GM18909 (cell line): Measurements from ENCODE around the gene ZNF618.
"Not testable (repeated sequence)": the region's sequence is repeated elsewhere in the genome, so short reads cannot be mapped to it uniquely, and the experiment has no call there.

Experiments used
- ATAC-seq: cut with Tn5 transposase; IDR thresholded peaks from one replicate; pipeline ENCODE4 v1.9.1; 2021; ENCODE audit warnings: mild to moderate bottlenecking; ENCODE audit not compliant: unreplicated experiment, poor library complexity

Gene ZNF618

GRCh38 chr9:114031037-114031630 is 155.0 kb downstream of the ZNF618 start:
- no peak for ATAC-seq

GRCh38 chr9:114031948-114032840 is 156.1 kb downstream of the ZNF618 start:
- ATAC-seq, result no peak

- ATAC-seq, result no peak
These were observed 157.4 kb downstream of the ZNF618 start for GRCh38 chr9:114033397-114034103.

- ATAC-seq, result no peak
These were observed 158.1 kb downstream of the ZNF618 start for GRCh38 chr9:114034196-114034595.

GRCh38 chr9:114034661-114035062 is 158.6 kb downstream of the ZNF618 start:
- ATAC-seq, result no peak

GRCh38 chr9:114035221-114035844 is 159.2 kb downstream of the ZNF618 start:
- no peak for ATAC-seq

GRCh38 chr9:114035845-114036801 is 160.0 kb downstream of the ZNF618 start:
- ATAC-seq, result no peak

- no peak for ATAC-seq
These were observed 161.1 kb downstream of the ZNF618 start for GRCh38 chr9:114037249-114037648.

GRCh38 chr9:114037961-114038723 is 162.0 kb downstream of the ZNF618 start:
- no peak for ATAC-seq

GRCh38 chr9:114038724-114039313 is 162.7 kb downstream of the ZNF618 start:
- ATAC-seq, result no peak

GRCh38 chr9:114039484-114039883 is 163.4 kb downstream of the ZNF618 start:
- ATAC-seq, result no peak

- ATAC-seq, result not testable (repeated sequence)
These were observed 167.6 kb downstream of the ZNF618 start for GRCh38 chr9:114043660-114044059.

- ATAC-seq, result no peak
These were observed 170.2 kb downstream of the ZNF618 start for GRCh38 chr9:114046237-114046755.

GRCh38 chr9:114046875-114047274 is 170.8 kb downstream of the ZNF618 start:
- no peak for ATAC-seq

- no peak for ATAC-seq
These were observed 171.6 kb downstream of the ZNF618 start for GRCh38 chr9:114047717-114048116.

- ATAC-seq, result no peak
These were observed 172.7 kb downstream of the ZNF618 start for GRCh38 chr9:114048533-114049415.
